H9 (cell line): Measurements from ENCODE around the gene THSD7B. TPM values are rescaled to one million over a fixed set of nuclear protein-coding genes. Genes with fewer than 3 reads are reported as not detected.
"Not testable (repeated sequence)": the region's sequence is repeated elsewhere in the genome, so short reads cannot be mapped to it uniquely, and the experiment has no call there.

ENCODE experiments used
- DNase-seq: peaks from one replicate; pipeline ENCODE4 v3.0.0-alpha.2; 2017
- H2AFZ ChIP-seq: one replicate; pipeline ENCODE4 v1.6.1; 2013; ENCODE audit warnings: mild to moderate bottlenecking, low read length, control low read depth, moderate library complexity
- H2AK5ac ChIP-seq: 2 replicates; pipeline ENCODE4 v1.6.1; 2013; ENCODE audit warnings: low read length, control low read depth, mixed read lengths; ENCODE audit not compliant: insufficient read length
- H2BK120ac ChIP-seq: one replicate; pipeline ENCODE4 v1.6.1; 2013; ENCODE audit warnings: low read depth, mild to moderate bottlenecking, low read length, control low read depth, inconsistent platforms; ENCODE audit not compliant: poor library complexity, severe bottlenecking
- H2BK12ac ChIP-seq: 2 replicates; pipeline ENCODE4 v1.6.1; 2013; ENCODE audit warnings: low read length, control low read depth, mixed read lengths, low read depth; ENCODE audit not compliant: insufficient read length
- H2BK15ac ChIP-seq: 2 replicates; pipeline ENCODE4 v1.6.1; 2013; ENCODE audit warnings: low read depth, low read length, control low read depth
- H2BK20ac ChIP-seq: one replicate; pipeline ENCODE4 v1.6.1; 2013; ENCODE audit warnings: low read depth, mild to moderate bottlenecking, low read length, control low read depth, inconsistent platforms; ENCODE audit not compliant: poor library complexity, severe bottlenecking
- H2BK5ac ChIP-seq: 2 replicates; pipeline ENCODE4 v1.6.1; 2013; ENCODE audit warnings: low read length, control low read depth, mixed read lengths; ENCODE audit not compliant: insufficient read length
- H3K14ac ChIP-seq: 2 replicates; pipeline ENCODE4 v1.6.1; 2013; ENCODE audit warnings: low read length, control low read depth; ENCODE audit not compliant: insufficient read depth
- H3K18ac ChIP-seq: 2 replicates; pipeline ENCODE4 v1.6.1; 2013; ENCODE audit warnings: low read depth, mild to moderate bottlenecking, mixed read lengths, low read length, control low read depth; ENCODE audit not compliant: insufficient read length
- H3K23ac ChIP-seq: 2 replicates; pipeline ENCODE4 v1.6.1; 2013; ENCODE audit warnings: low read length, control low read depth, mixed read lengths, low read depth; ENCODE audit not compliant: insufficient read length
- H3K23me2 ChIP-seq: 2 replicates; pipeline ENCODE4 v1.6.1; 2013; ENCODE audit warnings: low read depth, mild to moderate bottlenecking, mixed read lengths, low read length, control low read depth; ENCODE audit not compliant: insufficient read length, poor library complexity, severe bottlenecking
- H3K27ac ChIP-seq: 2 replicates; pipeline ENCODE4 v1.5.1; 2013; ENCODE audit warnings: low read length, control low read depth, mixed read lengths, low read depth; ENCODE audit not compliant: insufficient read length
- H3K27me3 ChIP-seq: 2 replicates; pipeline ENCODE4 v1.6.1; 2013; ENCODE audit warnings: low read length, control low read depth, inconsistent platforms; ENCODE audit not compliant: insufficient read depth
- H3K4ac ChIP-seq: 2 replicates; pipeline ENCODE4 v1.6.1; 2013; ENCODE audit warnings: low read depth, mild to moderate bottlenecking, control low read depth, inconsistent platforms, low read length, moderate library complexity
- H3K4me1 ChIP-seq: 2 replicates; pipeline ENCODE4 v1.6.1; 2013; ENCODE audit warnings: low read length, control low read depth, inconsistent platforms; ENCODE audit not compliant: insufficient read depth
- H3K4me2 ChIP-seq: 2 replicates; pipeline ENCODE4 v1.6.1; 2013; ENCODE audit warnings: low read length, control low read depth, mixed read lengths; ENCODE audit not compliant: insufficient read length, insufficient read depth
- H3K56ac ChIP-seq: 2 replicates; pipeline ENCODE4 v1.6.1; 2013; ENCODE audit warnings: low read depth, mild to moderate bottlenecking, mixed read lengths, low read length, control low read depth; ENCODE audit not compliant: insufficient read length
- H3K79me1 ChIP-seq: 2 replicates; pipeline ENCODE4 v1.6.1; 2013; ENCODE audit warnings: low read depth, mild to moderate bottlenecking, moderate library complexity, low read length, control low read depth, inconsistent platforms; ENCODE audit not compliant: insufficient read depth, poor library complexity, severe bottlenecking
- H3K79me2 ChIP-seq: 2 replicates; pipeline ENCODE4 v1.6.1; 2013; ENCODE audit warnings: low read length, control low read depth, inconsistent platforms; ENCODE audit not compliant: insufficient read depth
- H3K9ac ChIP-seq: 2 replicates; pipeline ENCODE4 v1.6.1; 2013; ENCODE audit warnings: low read length, control low read depth, mixed read lengths; ENCODE audit not compliant: insufficient read length; ENCODE audit errors: extremely low read depth
- H3K9me3 ChIP-seq: one replicate; pipeline ENCODE4 v1.6.1; 2013; ENCODE audit warnings: low read depth, low read length, inconsistent platforms; ENCODE audit not compliant: control insufficient read depth
- H3T11ph ChIP-seq: one replicate; pipeline ENCODE4 v1.6.1; 2013; ENCODE audit warnings: mild to moderate bottlenecking, low read length, control low read depth, inconsistent platforms
- H4K20me1 ChIP-seq: one replicate; pipeline ENCODE4 v1.6.1; 2013; ENCODE audit not compliant: control insufficient read depth, insufficient read length, insufficient read depth
- H4K5ac ChIP-seq: 2 replicates; pipeline ENCODE4 v1.6.1; 2013; ENCODE audit warnings: low read depth, mild to moderate bottlenecking, mixed read lengths, low read length, control low read depth; ENCODE audit not compliant: insufficient read length
- H4K8ac ChIP-seq: replicated peaks from 2 replicates; pipeline ENCODE4 v1.6.1; 2013; ENCODE audit warnings: low read length, control low read depth, mixed read lengths, low read depth; ENCODE audit not compliant: insufficient read length
- H4K91ac ChIP-seq: 2 replicates; pipeline ENCODE4 v1.6.1; 2013; ENCODE audit warnings: low read depth, mild to moderate bottlenecking, moderate library complexity, mixed read lengths, low read length, control low read depth; ENCODE audit not compliant: insufficient read length
- H3K27ac Mint-ChIP-seq, 3 experiments: 2 replicates in 2 of 3; 3 replicates in 1 of 3; pipeline ENCODE4 v1.8.0; 2020 to 2021; ENCODE audit warnings: mixed read lengths in 3 of 3, mild to moderate bottlenecking in 1 of 3, moderate library complexity in 1 of 3
- H3K27me3 Mint-ChIP-seq: 2 replicates; pipeline ENCODE4 v1.8.0; 2021; ENCODE audit warnings: low read depth, mild to moderate bottlenecking, moderate library complexity, mixed read lengths
- H3K36me3 Mint-ChIP-seq, 3 experiments: 2 replicates in 2 of 3; 3 replicates in 1 of 3; pipeline ENCODE4 v1.8.0; 2020 to 2021; ENCODE audit warnings: low read depth in 3 of 3, mixed read lengths in 3 of 3; ENCODE audit not compliant: insufficient read depth in 1 of 3
- H3K4me1 Mint-ChIP-seq, 2 experiments: 2 replicates each; pipeline ENCODE4 v1.8.0; 2020; ENCODE audit warnings: mixed read lengths in 2 of 2
- H3K4me3 Mint-ChIP-seq, 2 experiments: 2 replicates in 1 of 2; 3 replicates in 1 of 2; pipeline ENCODE4 v1.8.0; 2020 to 2021; ENCODE audit warnings: mild to moderate bottlenecking in 2 of 2, mixed read lengths in 2 of 2, moderate library complexity in 1 of 2
- H3K9me3 Mint-ChIP-seq, 2 experiments: 2 replicates in 1 of 2; 3 replicates in 1 of 2; pipeline ENCODE4 v1.8.0; 2020; ENCODE audit warnings: mild to moderate bottlenecking in 2 of 2, mixed read lengths in 2 of 2, moderate library complexity in 1 of 2
- WGBS: extraction: QIAGEN DNeasy Blood & Tissue Kit; methylation state at CpG from one replicate; pipeline ENCODE4 v1.1.7; 2013; ENCODE audit warnings: missing lambda C conversion rate, low lambda C conversion rate, mixed read lengths; ENCODE audit not compliant: insufficient read length; ENCODE audit errors: extremely low coverage; 5-methylcytosine and 5-hydroxymethylcytosine counted together
- total RNA-seq: library from RNA; stranded (reverse); gene quantifications from 2 replicates; pipeline ENCODE4 v1.2.1, GENCODE V29; 2021
- TF ChIP-seq, protein P1 (sequence below): fragments of 200-600 bp; sonication (generic); conservative IDR thresholded peaks from 3 replicates; pipeline ENCODE4 v1.8.0; 2021; ENCODE audit warnings: antibody characterized with exemption, mild to moderate bottlenecking

THSD7B gene
- total RNA-seq, 1 experiment from 2014 or later: 0.85 TPM

DNA sequence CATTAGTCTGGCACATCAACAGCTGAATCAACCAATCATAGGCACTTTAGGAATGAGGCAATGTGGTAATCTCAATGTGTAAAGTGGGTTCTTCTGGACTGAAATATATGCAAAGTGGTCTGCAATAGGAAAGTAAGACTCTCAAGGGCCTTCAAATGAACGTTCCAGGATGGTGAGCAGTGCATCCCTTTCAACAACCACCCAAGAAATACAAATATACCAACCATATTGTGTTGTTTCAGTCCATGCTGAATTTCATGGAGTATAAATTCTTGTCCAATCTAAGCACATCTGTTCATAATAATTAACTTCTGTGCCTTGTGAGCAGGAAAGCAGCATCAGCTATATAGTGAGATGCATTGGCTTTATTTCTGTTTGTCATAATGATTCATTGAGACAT is 556.2 kb downstream of the THSD7B start:
- Histone ChIP-seq H2BK5ac (no peak overlapping the region), H3K23ac (no peak overlapping the region), H4K20me1 (no peaks in the 10 kb centered on the region), H2BK15ac (no peak overlapping the region), H2BK120ac (no peak overlapping the region), H3K4ac (no peak overlapping the region), H3K27ac (no peak overlapping the region), H2AFZ (no peak overlapping the region), H2AK5ac (no peak overlapping the region), H2BK20ac (no peak overlapping the region), H3K18ac (no peak overlapping the region), H4K8ac (no peak overlapping the region), H3K79me1 (no peaks in the 10 kb centered on the region), H3K56ac (no peak overlapping the region), H3K4me1 (no peaks in the 10 kb centered on the region), H3K9ac (no peak overlapping the region), H2BK12ac (no peak overlapping the region), H3K14ac (no peak overlapping the region), H4K5ac (no peak overlapping the region), H3K4me2 (no peak overlapping the region), H3K79me2 (no peaks in the 10 kb centered on the region), H4K91ac (no peak overlapping the region), H3K23me2 (no peaks in the 10 kb centered on the region), H3K9me3 (no peaks in the 10 kb centered on the region), H3T11ph (no peak overlapping the region), H3K27me3 (no peaks in the 10 kb centered on the region)
- no peaks in the 10 kb centered on the region; a peak in 2 of 7 replicates for H3K36me3 Mint-ChIP-seq
- no peaks in the 10 kb centered on the region for H3K27me3 Mint-ChIP-seq
- no peak overlapping the region for H3K4me3 Mint-ChIP-seq
- peaks cover 2 to 3% of the 10 kb centered on the region in 2 experiments; a peak in 4 of 5 replicates for H3K9me3 Mint-ChIP-seq
- no peak for DNase-seq
- WGBS: no CpG with 5 or more reads among the region's 1 CpG
- no peaks in the 10 kb centered on the region for H3K4me1 Mint-ChIP-seq
- no peak overlapping the region for H3K27ac Mint-ChIP-seq
- TF ChIP-seq, protein P1, sequence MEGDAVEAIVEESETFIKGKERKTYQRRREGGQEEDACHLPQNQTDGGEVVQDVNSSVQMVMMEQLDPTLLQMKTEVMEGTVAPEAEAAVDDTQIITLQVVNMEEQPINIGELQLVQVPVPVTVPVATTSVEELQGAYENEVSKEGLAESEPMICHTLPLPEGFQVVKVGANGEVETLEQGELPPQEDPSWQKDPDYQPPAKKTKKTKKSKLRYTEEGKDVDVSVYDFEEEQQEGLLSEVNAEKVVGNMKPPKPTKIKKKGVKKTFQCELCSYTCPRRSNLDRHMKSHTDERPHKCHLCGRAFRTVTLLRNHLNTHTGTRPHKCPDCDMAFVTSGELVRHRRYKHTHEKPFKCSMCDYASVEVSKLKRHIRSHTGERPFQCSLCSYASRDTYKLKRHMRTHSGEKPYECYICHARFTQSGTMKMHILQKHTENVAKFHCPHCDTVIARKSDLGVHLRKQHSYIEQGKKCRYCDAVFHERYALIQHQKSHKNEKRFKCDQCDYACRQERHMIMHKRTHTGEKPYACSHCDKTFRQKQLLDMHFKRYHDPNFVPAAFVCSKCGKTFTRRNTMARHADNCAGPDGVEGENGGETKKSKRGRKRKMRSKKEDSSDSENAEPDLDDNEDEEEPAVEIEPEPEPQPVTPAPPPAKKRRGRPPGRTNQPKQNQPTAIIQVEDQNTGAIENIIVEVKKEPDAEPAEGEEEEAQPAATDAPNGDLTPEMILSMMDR: no peak

DNA sequence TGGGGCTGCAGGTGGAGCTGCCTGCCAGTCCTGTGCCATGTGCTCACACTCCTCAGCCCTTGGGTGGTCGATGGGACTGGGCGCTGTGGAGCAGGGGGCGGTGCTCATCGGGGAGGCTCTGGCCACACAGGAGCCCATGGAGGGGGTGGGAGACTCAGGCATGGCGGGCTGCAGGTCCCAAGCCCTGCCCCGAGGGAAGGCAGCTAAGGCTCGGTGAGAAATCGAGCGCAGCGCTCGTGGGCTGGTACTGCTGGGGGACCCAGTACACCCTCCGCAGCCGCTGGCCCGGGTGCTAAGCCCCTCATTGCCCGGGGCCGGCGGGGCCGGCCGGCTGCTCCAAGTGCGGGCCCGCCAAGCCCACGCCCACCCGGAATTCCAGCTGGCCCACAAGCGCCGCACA is 566.2 kb downstream of the THSD7B start:
- H3K9ac ChIP-seq, H3K4me1 Mint-ChIP-seq, H3K56ac ChIP-seq: not testable (repeated sequence)

More for the DNA sequence above, 566.2 kb downstream of the THSD7B start:
- H4K20me1 ChIP-seq, H3K4ac ChIP-seq, H2BK120ac ChIP-seq, H4K5ac ChIP-seq, H3K9me3 ChIP-seq, H2BK5ac ChIP-seq, H2BK15ac ChIP-seq, H3K4me3 Mint-ChIP-seq, H2BK20ac ChIP-seq, H3K27ac ChIP-seq, H3K23ac ChIP-seq, H3K4me1 ChIP-seq, H3K79me1 ChIP-seq, H4K8ac ChIP-seq, H3K23me2 ChIP-seq, H3K27me3 Mint-ChIP-seq, H3K18ac ChIP-seq, H3T11ph ChIP-seq, H4K91ac ChIP-seq, DNase-seq, H2BK12ac ChIP-seq, H3K79me2 ChIP-seq, H2AK5ac ChIP-seq, H3K4me2 ChIP-seq, H3K27me3 ChIP-seq, H3K27ac Mint-ChIP-seq, H2AFZ ChIP-seq, H3K14ac ChIP-seq: not testable (repeated sequence)
- Mint-ChIP-seq H3K9me3 (peaks cover 25% of the 10 kb centered on the region in 2 experiments), H3K36me3 (peaks cover 16 to 26% (median 19%) of the 10 kb centered on the region in 3 experiments)
- no CpG with 5 or more reads among the region's 25 CpGs for WGBS
